ENCODE measurements around the gene APOE. TPM values are rescaled to one million over a fixed set of nuclear protein-coding genes. Genes with fewer than 3 reads are reported as not detected.
A peak's percentile ranks its signal among the peaks of the same experiment; 100 is the strongest.

The APOE gene
- total and polyA plus RNA-seq, 9 of the 15 experiments (the other 6 are each of a cell fraction or from before 2014, with no cell fraction given): 0.14 to 180 (median 58.1) TPM; not detected in 1

DNA sequence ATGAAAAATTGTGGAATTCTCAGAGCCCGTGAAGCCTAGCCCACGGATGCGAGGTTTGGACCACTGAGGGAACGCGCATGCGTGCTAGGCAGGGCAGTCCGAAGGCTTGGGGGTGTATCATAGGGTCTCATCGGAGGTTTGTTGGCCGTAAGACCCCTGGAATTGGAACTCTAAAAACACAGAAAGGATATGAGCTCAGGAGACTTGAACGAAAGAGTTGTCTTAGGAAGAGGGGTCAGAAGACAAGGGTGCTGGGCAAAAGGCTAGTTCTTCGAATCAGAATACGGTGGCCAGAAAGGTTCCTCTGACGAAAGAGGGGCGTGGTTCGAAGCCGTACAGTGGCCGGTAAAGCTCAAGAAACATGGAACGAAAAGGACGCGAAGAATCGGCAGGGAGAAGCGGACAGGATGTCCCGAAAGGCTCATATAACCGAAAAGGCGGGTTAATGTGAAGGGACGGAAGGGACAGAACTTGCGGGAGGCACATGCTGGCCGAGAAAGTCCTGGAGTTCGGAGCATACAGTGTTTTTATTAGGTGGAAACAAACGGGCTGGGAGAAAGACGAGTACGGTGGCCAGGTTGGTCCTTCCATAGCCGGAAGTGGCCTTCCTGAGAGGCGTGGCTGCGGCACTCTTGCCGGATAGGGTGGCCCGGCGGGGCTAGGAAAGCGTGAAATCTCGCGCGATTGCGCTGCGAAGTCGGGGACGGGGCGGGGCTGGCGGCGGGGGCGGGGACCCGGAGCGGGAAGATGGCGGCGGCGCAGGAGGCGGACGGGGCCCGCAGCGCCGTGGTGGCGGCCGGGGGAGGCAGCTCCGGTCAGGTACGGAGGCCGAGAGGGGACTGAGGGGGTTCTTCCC lies 49.3 kb downstream of the APOE start, which contains the start of gene CLPTM1 (continued):
- TF ChIP-seq, protein P1, sequence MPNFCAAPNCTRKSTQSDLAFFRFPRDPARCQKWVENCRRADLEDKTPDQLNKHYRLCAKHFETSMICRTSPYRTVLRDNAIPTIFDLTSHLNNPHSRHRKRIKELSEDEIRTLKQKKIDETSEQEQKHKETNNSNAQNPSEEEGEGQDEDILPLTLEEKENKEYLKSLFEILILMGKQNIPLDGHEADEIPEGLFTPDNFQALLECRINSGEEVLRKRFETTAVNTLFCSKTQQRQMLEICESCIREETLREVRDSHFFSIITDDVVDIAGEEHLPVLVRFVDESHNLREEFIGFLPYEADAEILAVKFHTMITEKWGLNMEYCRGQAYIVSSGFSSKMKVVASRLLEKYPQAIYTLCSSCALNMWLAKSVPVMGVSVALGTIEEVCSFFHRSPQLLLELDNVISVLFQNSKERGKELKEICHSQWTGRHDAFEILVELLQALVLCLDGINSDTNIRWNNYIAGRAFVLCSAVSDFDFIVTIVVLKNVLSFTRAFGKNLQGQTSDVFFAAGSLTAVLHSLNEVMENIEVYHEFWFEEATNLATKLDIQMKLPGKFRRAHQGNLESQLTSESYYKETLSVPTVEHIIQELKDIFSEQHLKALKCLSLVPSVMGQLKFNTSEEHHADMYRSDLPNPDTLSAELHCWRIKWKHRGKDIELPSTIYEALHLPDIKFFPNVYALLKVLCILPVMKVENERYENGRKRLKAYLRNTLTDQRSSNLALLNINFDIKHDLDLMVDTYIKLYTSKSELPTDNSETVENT (CRISPR knock-in tag; IDR thresholded peaks at IDR 0.05): 0 out of 2 replicates have a peak, but pooled peaks have one; percentile 46
- TF ChIP-seq ZNF24 (IDR thresholded peaks at IDR 0.05) (no peak), NCOA2 (IDR thresholded peaks at IDR 0.05; ENCODE audit: partially characterized antibody in 2 of 2) (peak in 1 of 2 experiments; percentile 98), SMAD1 (IDR thresholded peaks at IDR 0.05; ENCODE audit: low read depth, low read length, partially characterized antibody) (no peak), ZNF253 (CRISPR knock-in tag; conservative IDR thresholded peaks at IDR 0.05) (no peak), NFATC3 (IDR thresholded peaks at IDR 0.05) (peak; percentile 42; the same call in 1 of the 2 replicates), CREB1 (IDR thresholded peaks at IDR 0.05) (peak; percentile 68), CREB1 (CRISPR knock-in tag; IDR thresholded peaks at IDR 0.05) (peak; percentile 77), ZNF609 (CRISPR knock-in tag; IDR thresholded peaks at IDR 0.05; ENCODE audit: borderline replicate concordance) (0 out of 2 replicates have a peak, but pooled peaks have one; percentile 63), MYNN (IDR thresholded peaks at IDR 0.05) (0 out of 2 replicates have a peak, but pooled peaks have one; percentile 39), MYNN (CRISPR knock-in tag; IDR thresholded peaks at IDR 0.05) (no peak), DPF2 (IDR thresholded peaks at IDR 0.05) (peak; percentile 44; the same call in 1 of the 2 replicates)
